Naive thymus-derived CD4-positive, alpha-beta T cell (primary cell): Measurements from ENCODE around the gene HADHB. TPM values are rescaled to one million over a fixed set of nuclear protein-coding genes. Genes with fewer than 3 reads are reported as not detected.

ENCODE experiments used
- ATAC-seq: fragments of 150-1000 bp; cut with Tn5 transposase; 2 replicates; pipeline ENCODE4 v1.10.0; 2021; ENCODE audit warnings: mild to moderate bottlenecking, moderate library complexity
- CTCF ChIA-PET: fragments of 350-600 bp; sonication (Branson Sonifier 250); formaldehyde crosslinking; loops from one replicate; lab custom pipeline; 2021; ENCODE audit warnings: antibody characterized with exemption; lab: Charles Lee
- POLR2A ChIA-PET: fragments of 350-600 bp; sonication (Branson Sonifier 250); formaldehyde crosslinking; loops from one replicate; lab custom pipeline; 2021; ENCODE audit warnings: antibody characterized with exemption, inconsistent platforms; lab: Charles Lee
- DNase-seq, 9 donors: peaks; one replicate each; pipeline versions ENCODE4 v3.0.0 to v3.0.0-alpha.2; 2020 to 2022; ENCODE audit warnings: mixed read lengths in 1 of 9
- H3K27ac ChIP-seq: one replicate; pipeline ENCODE4 v1.7.0; 2013; ENCODE audit warnings: mild to moderate bottlenecking, low read depth, low read length, moderate library complexity
- H3K27me3 ChIP-seq, 2 donors: one replicate each; pipeline ENCODE4 v1.7.0; 2013; ENCODE audit warnings: low read length in 2 of 2, mild to moderate bottlenecking in 2 of 2, moderate library complexity in 2 of 2; ENCODE audit not compliant: control insufficient read depth in 2 of 2, insufficient read depth in 2 of 2
- H3K36me3 ChIP-seq, 3 experiments: 1 replicate in 2 of 3; 2 replicates in 1 of 3; pipeline ENCODE4 v1.7.0; 2013; ENCODE audit warnings: low read length in 3 of 3, mild to moderate bottlenecking in 3 of 3, moderate library complexity in 1 of 3; ENCODE audit not compliant: insufficient read depth in 3 of 3, control insufficient read depth in 2 of 3
- H3K4me1 ChIP-seq, 2 donors: one replicate each; pipeline ENCODE4 v1.7.0; 2013; ENCODE audit warnings: low read length in 2 of 2, mild to moderate bottlenecking in 2 of 2, moderate library complexity in 1 of 2; ENCODE audit not compliant: control insufficient read depth in 2 of 2, insufficient read depth in 2 of 2
- H3K4me3 ChIP-seq: 2 replicates; pipeline ENCODE4 v1.7.0; 2013; ENCODE audit warnings: mild to moderate bottlenecking, low read length
- H3K9me3 ChIP-seq, 3 experiments: 1 replicate in 2 of 3; 2 replicates in 1 of 3; pipeline ENCODE4 v1.7.0; 2013; ENCODE audit warnings: low read length in 3 of 3; ENCODE audit not compliant: control insufficient read depth in 2 of 3
- H3K27ac Mint-ChIP-seq, 9 donors: one replicate each; pipeline ENCODE4 v1.8.0; 2020 to 2022; ENCODE audit warnings: mixed read lengths in 9 of 9, mild to moderate bottlenecking in 8 of 9, moderate library complexity in 5 of 9, inconsistent platforms in 2 of 9
- H3K27me3 Mint-ChIP-seq, 5 donors: one replicate each; pipeline ENCODE4 v1.8.0; 2021 to 2022; ENCODE audit warnings: mixed read lengths in 5 of 5, mild to moderate bottlenecking in 1 of 5
- H3K36me3 Mint-ChIP-seq, 5 donors: one replicate each; pipeline ENCODE4 v1.8.0; 2020 to 2022; ENCODE audit warnings: mixed read lengths in 5 of 5, mild to moderate bottlenecking in 3 of 5, inconsistent platforms in 1 of 5
- H3K4me1 Mint-ChIP-seq, 7 donors: one replicate each; pipeline ENCODE4 v1.8.0; 2020 to 2022; ENCODE audit warnings: mixed read lengths in 7 of 7, mild to moderate bottlenecking in 3 of 7, inconsistent platforms in 1 of 7
- H3K4me3 Mint-ChIP-seq, 10 donors: one replicate each; pipeline ENCODE4 v1.8.0; 2020 to 2022; ENCODE audit warnings: mild to moderate bottlenecking in 10 of 10, mixed read lengths in 10 of 10, moderate library complexity in 6 of 10, inconsistent platforms in 2 of 10
- H3K9me3 Mint-ChIP-seq, 11 donors: one replicate each; pipeline ENCODE4 v1.8.0; 2020 to 2022; ENCODE audit warnings: mixed read lengths in 11 of 11, mild to moderate bottlenecking in 4 of 11, inconsistent platforms in 1 of 11, moderate library complexity in 1 of 11
- intact Hi-C, 2 donors: fragments of 100-400 bp; cut with micrococcal nuclease; formaldehyde crosslinking; loops; one replicate each; pipeline ENCODE4 v1.15.1; 2023
- polyA plus RNA-seq, 2 donors: library from polyadenylated mRNA; unstranded; fragments of 300-500 nt; fragmentation: Illumina TruSeq; gene quantifications; one replicate each; pipeline ENCODE4 v1.2.3, GENCODE V29; 2021
- total RNA-seq, 6 experiments: library from RNA in 5 of 6; stranded (reverse) in 5 of 6; gene quantifications; 1 replicate in 5 of 6; 2 replicates in 1 of 6; pipeline ENCODE4 v1.2.3 and lab custom pipeline; 2021 to 2026

The HADHB gene
- total and polyA plus RNA-seq, 7 experiments from 2014 or later = 38.1 to 112 (median 65.7) TPM

GRCh38 chr2:26224095-26224494 is 20.6 kb upstream of the HADHB start:
- intact Hi-C loops = no loop called here
- H3K4me3 Mint-ChIP-seq = no peak overlapping the region
- H3K4me1 Mint-ChIP-seq = peaks cover 0 to 5% (median 0%) of the 10 kb centered on the region in 7 donors
- peak overlapping the region in 1 of 9 donors; percentile 59 for H3K27ac Mint-ChIP-seq
- DNase-seq (no peak), ATAC-seq (no peak)
- Histone ChIP-seq H3K27me3 (no peaks in the 10 kb centered on the region), H3K9me3 (no peaks in the 10 kb centered on the region), H3K4me3 (no peak overlapping the region), H3K36me3 (peaks cover 4 to 59% (median 5%) of the 10 kb centered on the region in 3 experiments), H3K4me1 (no peaks in the 10 kb centered on the region), H3K27ac (no peak overlapping the region)
- H3K9me3 Mint-ChIP-seq = peaks cover 0 to 6% (median 0%) of the 10 kb centered on the region in 11 donors
- ChIA-PET POLR2A (no interaction called here), CTCF (no interaction called here)
- H3K27me3 Mint-ChIP-seq = no peaks in the 10 kb centered on the region
- peaks cover 0 to 53% (median 38%) of the 10 kb centered on the region in 5 donors for H3K36me3 Mint-ChIP-seq

- Histone ChIP-seq H3K9me3 (no peaks in the 10 kb centered on the region), H3K27me3 (no peaks in the 10 kb centered on the region), H3K4me3 (no peak overlapping the region), H3K36me3 (peaks cover 13 to 83% (median 13%) of the 10 kb centered on the region in 3 experiments), H3K27ac (no peak overlapping the region), H3K4me1 (no peaks in the 10 kb centered on the region)
- ChIA-PET CTCF (interaction anchor here (1.0 kb wide), 1 partner anchor 70 kb away, joined by 3 read pairs; no protein-coding TSS in a partner anchor), POLR2A (interaction anchor here (1.7 kb wide), 1 partner anchor 14 kb away, joined by 4 read pairs; no protein-coding TSS in a partner anchor)
- ATAC-seq = no peak
- Mint-ChIP-seq H3K9me3 (peaks cover 0 to 6% (median 0%) of the 10 kb centered on the region in 11 donors), H3K4me1 (peaks cover 0 to 2% (median 0%) of the 10 kb centered on the region in 7 donors), H3K27ac (no peak overlapping the region), H3K27me3 (no peaks in the 10 kb centered on the region), H3K4me3 (no peak overlapping the region), H3K36me3 (peaks cover 0 to 57% (median 46%) of the 10 kb centered on the region in 5 donors)
- no peak for DNase-seq
- intact Hi-C loops = no loop called here
These were observed 15.1 kb upstream of the HADHB start for GRCh38 chr2:26229595-26229994.

- Mint-ChIP-seq H3K4me3 (no peak overlapping the region), H3K9me3 (peaks cover 0 to 6% (median 0%) of the 10 kb centered on the region in 11 donors), H3K27me3 (no peaks in the 10 kb centered on the region), H3K27ac (no peak overlapping the region), H3K36me3 (peaks cover 0 to 58% (median 42%) of the 10 kb centered on the region in 5 donors), H3K4me1 (peaks cover 0 to 2% (median 0%) of the 10 kb centered on the region in 7 donors)
- Histone ChIP-seq H3K27ac (no peak overlapping the region), H3K9me3 (no peaks in the 10 kb centered on the region), H3K4me1 (no peaks in the 10 kb centered on the region), H3K27me3 (no peaks in the 10 kb centered on the region), H3K36me3 (peaks cover 13 to 92% (median 16%) of the 10 kb centered on the region in 3 experiments), H3K4me3 (no peak overlapping the region)
- intact Hi-C loops = no loop called here
- ChIA-PET POLR2A (interaction anchor here (1.7 kb wide), 1 partner anchor 13 kb away, joined by 4 read pairs; no protein-coding TSS in a partner anchor), CTCF (no interaction called here)
- ATAC-seq (no peak), DNase-seq (no peak)
These were observed 13.9 kb upstream of the HADHB start for GRCh38 chr2:26230806-26231205.

- Histone ChIP-seq H3K4me3 (no peak overlapping the region), H3K9me3 (no peaks in the 10 kb centered on the region), H3K27me3 (no peaks in the 10 kb centered on the region), H3K4me1 (no peaks in the 10 kb centered on the region), H3K27ac (no peak overlapping the region), H3K36me3 (peaks cover 5 to 79% (median 13%) of the 10 kb centered on the region in 3 experiments)
- DNase-seq (peak in 1 of 9 donors; percentile 17), ATAC-seq (no peak)
- Mint-ChIP-seq H3K4me1 (peaks cover 6 to 15% (median 11%) of the 10 kb centered on the region in 7 donors), H3K27ac (no peak overlapping the region), H3K27me3 (no peaks in the 10 kb centered on the region), H3K4me3 (no peak overlapping the region), H3K9me3 (no peaks in the 10 kb centered on the region), H3K36me3 (peaks cover 0 to 38% (median 14%) of the 10 kb centered on the region in 5 donors)
- intact Hi-C loops = loop anchor here (1.0 kb wide), 2 partner anchors 95 to 234 kb away; no protein-coding TSS in a partner anchor
- ChIA-PET POLR2A (interaction anchor here (0.6 to 1.5 kb wide), 2 partner anchors 10 to 1375 kb away, joined by 4 to 6 read pairs; no protein-coding TSS in a partner anchor), CTCF (interaction anchor here (0.7 to 1.5 kb wide), 3 partner anchors 9 to 454 kb away, joined by 3 to 6 read pairs (median 5); partner anchors contain the start of genes HADHA and HADHB)
These were observed 9.7 kb upstream of the HADHB start for GRCh38 chr2:26235089-26235488.

- intact Hi-C loops = no loop called here
- DNase-seq (no peak), ATAC-seq (no peak)
- Histone ChIP-seq H3K27ac (no peak overlapping the region), H3K9me3 (no peaks in the 10 kb centered on the region), H3K27me3 (no peaks in the 10 kb centered on the region), H3K4me1 (peaks cover 0 to 5% of the 10 kb centered on the region in 2 donors), H3K4me3 (no peak overlapping the region), H3K36me3 (peaks cover 0 to 52% (median 12%) of the 10 kb centered on the region in 3 experiments)
- ChIA-PET POLR2A (no interaction called here), CTCF (no interaction called here)
- Mint-ChIP-seq H3K4me3 (no peak overlapping the region), H3K27ac (peak overlapping the region in 2 of 9 donors; percentile 8 to 46), H3K27me3 (no peaks in the 10 kb centered on the region), H3K9me3 (no peaks in the 10 kb centered on the region), H3K4me1 (peaks cover 23 to 39% (median 35%) of the 10 kb centered on the region in 7 donors), H3K36me3 (peaks cover 0 to 35% (median 12%) of the 10 kb centered on the region in 5 donors)
These were observed 6.9 kb upstream of the HADHB start for GRCh38 chr2:26237868-26238267.

GRCh38 chr2:26238311-26238958 is 6.3 kb upstream of the HADHB start:
- no peak overlapping the region for H3K4me3 Mint-ChIP-seq
- H3K4me1 Mint-ChIP-seq = peaks cover 29 to 44% (median 40%) of the 10 kb centered on the region in 7 donors
- no peaks in the 10 kb centered on the region for H3K9me3 ChIP-seq
- DNase-seq (no peak), ATAC-seq (no peak)
- peaks cover 0 to 9% of the 10 kb centered on the region in 2 donors for H3K4me1 ChIP-seq
- H3K36me3 Mint-ChIP-seq = peaks cover 0 to 32% (median 8%) of the 10 kb centered on the region in 5 donors
- H3K27ac ChIP-seq = no peak overlapping the region
- ChIA-PET POLR2A (no interaction called here), CTCF (no interaction called here)
- H3K27me3 ChIP-seq = no peaks in the 10 kb centered on the region
- no peaks in the 10 kb centered on the region for H3K27me3 Mint-ChIP-seq
- H3K4me3 ChIP-seq = no peak overlapping the region
- intact Hi-C loops = no loop called here
- H3K27ac Mint-ChIP-seq = peak overlapping the region in 2 of 9 donors; percentile 12 to 31
- H3K9me3 Mint-ChIP-seq = no peaks in the 10 kb centered on the region
- peaks cover 0 to 47% (median 8%) of the 10 kb centered on the region in 3 experiments for H3K36me3 ChIP-seq
